ENCODE measurements around the gene FMNL2.

Gene FMNL2

DNA sequence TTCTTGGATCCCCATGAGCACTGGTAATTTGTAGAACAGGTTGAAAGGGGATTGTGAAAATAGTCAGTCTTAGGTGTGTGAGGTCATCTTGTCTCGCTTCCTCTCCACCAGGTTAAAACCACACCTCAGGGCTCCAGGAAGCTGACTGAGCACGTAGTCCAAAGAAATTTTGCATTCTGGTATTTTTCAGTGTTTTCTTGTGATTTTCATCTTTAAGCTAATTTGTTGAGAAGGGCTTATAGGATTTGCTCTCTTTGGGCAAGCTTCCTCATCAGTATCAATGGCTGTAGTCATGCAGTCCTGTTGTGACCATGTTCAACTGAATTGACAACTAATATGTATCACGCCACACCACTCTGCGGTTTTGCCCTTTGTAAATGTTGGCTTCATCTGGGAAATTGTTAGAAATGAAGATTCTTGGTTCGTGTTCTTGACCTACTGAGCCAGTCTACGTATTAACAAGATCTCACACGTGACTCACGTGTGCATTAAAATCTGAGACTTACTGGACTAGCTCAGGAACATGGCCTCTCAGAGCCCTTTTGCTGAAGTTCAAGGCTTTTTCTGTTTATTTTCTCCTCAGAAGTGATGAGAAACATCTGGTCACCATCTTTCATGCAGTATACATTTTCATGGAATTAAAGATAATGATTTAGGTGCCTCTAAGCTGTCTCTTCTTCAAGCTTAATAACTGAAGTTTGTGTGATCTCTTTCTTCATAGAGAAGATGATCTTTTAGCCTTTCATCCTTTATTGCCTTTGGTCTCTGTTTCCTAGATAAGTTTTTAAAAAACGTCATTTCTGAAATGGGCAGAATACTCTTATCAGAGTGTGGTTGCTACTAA is 32.8 kb downstream of the FMNL2 start:
- no peak overlapping the region for H3K4me3 ChIP-seq (ENCODE audit: low read depth in 1 of 2, low read length in 1 of 2)
- no peaks in the 10 kb centered on the region for H3K27me3 ChIP-seq
- H3K27ac ChIP-seq, result no peak overlapping the region
- TF ChIP-seq, protein P1, sequence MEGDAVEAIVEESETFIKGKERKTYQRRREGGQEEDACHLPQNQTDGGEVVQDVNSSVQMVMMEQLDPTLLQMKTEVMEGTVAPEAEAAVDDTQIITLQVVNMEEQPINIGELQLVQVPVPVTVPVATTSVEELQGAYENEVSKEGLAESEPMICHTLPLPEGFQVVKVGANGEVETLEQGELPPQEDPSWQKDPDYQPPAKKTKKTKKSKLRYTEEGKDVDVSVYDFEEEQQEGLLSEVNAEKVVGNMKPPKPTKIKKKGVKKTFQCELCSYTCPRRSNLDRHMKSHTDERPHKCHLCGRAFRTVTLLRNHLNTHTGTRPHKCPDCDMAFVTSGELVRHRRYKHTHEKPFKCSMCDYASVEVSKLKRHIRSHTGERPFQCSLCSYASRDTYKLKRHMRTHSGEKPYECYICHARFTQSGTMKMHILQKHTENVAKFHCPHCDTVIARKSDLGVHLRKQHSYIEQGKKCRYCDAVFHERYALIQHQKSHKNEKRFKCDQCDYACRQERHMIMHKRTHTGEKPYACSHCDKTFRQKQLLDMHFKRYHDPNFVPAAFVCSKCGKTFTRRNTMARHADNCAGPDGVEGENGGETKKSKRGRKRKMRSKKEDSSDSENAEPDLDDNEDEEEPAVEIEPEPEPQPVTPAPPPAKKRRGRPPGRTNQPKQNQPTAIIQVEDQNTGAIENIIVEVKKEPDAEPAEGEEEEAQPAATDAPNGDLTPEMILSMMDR (IDR thresholded peaks at IDR 0.05), result no peak
- no peaks in the 10 kb centered on the region for H3K36me3 ChIP-seq
- no peaks in the 10 kb centered on the region for H3K9me3 ChIP-seq
- H3K4me1 ChIP-seq (ENCODE audit: control insufficient read depth in 1 of 2, insufficient read depth in 1 of 2, low read depth in 1 of 2, low read length in 1 of 2), result no peaks in the 10 kb centered on the region

DNA sequence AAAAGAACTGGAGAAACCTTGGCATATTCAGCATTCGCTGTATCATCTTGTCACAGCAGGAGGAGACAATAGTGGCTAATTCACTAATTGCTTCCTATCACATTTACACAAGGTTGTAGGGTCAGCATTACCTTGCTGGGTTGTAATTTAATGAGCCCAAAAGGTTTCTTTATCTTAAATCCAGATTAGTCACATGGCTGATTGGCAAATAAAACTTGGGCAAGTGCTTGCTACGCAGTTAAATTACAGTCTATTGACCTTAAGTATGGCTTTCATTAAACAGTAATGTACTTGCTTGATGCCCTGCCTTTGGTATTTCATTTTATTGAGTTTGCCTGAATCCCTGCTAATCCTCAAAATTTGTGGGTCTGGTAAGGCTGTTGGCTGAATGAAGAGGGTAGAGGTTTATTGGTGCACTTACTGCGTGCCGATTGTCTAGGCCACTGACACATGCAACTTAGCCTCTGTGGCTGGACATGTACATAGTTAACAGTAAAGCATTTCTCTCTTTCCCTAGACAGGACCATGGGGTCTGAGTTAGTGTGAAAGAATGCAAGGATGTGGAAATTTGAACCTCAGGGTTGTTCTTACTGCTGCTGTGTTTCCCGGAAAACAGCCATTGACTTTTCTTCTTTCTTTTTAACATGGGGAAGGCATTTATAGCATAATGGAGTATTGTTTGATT is 34.3 kb downstream of the FMNL2 start:
- Histone ChIP-seq H3K27me3 (no peaks in the 10 kb centered on the region), H3K27ac (no peak overlapping the region), H3K36me3 (no peaks in the 10 kb centered on the region), H3K4me3 (ENCODE audit: low read depth in 1 of 2, low read length in 1 of 2) (no peak overlapping the region), H3K9me3 (no peaks in the 10 kb centered on the region), H3K4me1 (ENCODE audit: control insufficient read depth in 1 of 2, insufficient read depth in 1 of 2, low read depth in 1 of 2, low read length in 1 of 2) (no peaks in the 10 kb centered on the region)
- TF ChIP-seq, protein P1 (IDR thresholded peaks at IDR 0.05), result no peak

DNA sequence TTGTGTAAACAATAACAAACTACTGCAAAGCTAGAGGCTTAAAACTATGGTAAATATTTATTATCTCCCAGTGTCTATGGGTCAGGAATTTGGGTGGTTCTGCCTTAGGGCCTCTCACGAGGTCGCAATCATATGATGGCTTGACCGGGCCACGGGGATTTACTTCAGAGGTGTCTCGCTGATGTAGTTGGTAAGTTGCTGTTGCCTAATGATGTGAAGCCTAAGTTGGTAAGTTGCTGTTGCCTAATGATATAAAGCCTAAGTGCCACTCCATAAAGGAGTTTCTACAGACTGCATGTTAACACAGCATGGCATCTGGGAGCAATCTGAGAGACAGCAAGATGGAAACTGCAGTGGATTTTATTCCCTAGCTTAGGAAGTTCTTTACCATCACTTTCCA is 35.8 kb downstream of the FMNL2 start:
- no peak overlapping the region for H3K27ac ChIP-seq
- H3K27me3 ChIP-seq, result no peaks in the 10 kb centered on the region
- no peak overlapping the region for H3K4me3 ChIP-seq (ENCODE audit: low read depth in 1 of 2, low read length in 1 of 2)
- no peaks in the 10 kb centered on the region for H3K9me3 ChIP-seq
- H3K36me3 ChIP-seq, result no peaks in the 10 kb centered on the region
- TF ChIP-seq, protein P1 (IDR thresholded peaks at IDR 0.05), result no peak
- no peaks in the 10 kb centered on the region for H3K4me1 ChIP-seq (ENCODE audit: control insufficient read depth in 1 of 2, insufficient read depth in 1 of 2, low read depth in 1 of 2, low read length in 1 of 2)

DNA sequence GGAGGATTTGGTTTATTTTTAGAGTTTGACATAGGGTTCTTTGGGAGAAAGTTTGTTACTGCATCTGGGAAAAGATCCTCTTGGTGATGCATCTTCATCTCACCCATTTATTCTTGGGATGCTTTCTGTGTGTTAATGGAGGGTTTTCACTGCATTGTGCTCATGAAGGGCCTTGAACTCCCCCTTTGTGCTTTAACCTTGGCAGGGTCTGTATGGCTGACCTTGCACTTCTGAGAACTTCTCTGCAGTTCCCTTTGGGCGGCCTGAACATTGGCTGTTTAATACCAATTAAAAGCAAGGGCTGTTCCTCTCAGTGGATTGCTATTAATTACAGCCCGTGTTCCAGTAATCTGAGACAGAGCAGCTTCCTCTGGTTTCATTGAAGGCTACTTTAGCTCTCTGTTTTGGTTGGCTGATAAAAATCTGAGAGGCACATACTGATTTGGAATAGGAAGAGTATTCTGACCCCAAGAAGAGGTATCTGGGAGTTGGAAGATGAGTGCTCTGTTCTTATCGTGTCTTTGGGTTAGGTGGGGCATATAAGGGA is 37.5 kb downstream of the FMNL2 start:
- Histone ChIP-seq H3K27ac (no peak overlapping the region), H3K4me1 (ENCODE audit: control insufficient read depth in 1 of 2, insufficient read depth in 1 of 2, low read depth in 1 of 2, low read length in 1 of 2) (no peaks in the 10 kb centered on the region), H3K4me3 (ENCODE audit: low read depth in 1 of 2, low read length in 1 of 2) (no peak overlapping the region), H3K27me3 (no peaks in the 10 kb centered on the region), H3K36me3 (no peaks in the 10 kb centered on the region), H3K9me3 (no peaks in the 10 kb centered on the region)
- TF ChIP-seq, protein P1 (IDR thresholded peaks at IDR 0.05), result no peak

DNA sequence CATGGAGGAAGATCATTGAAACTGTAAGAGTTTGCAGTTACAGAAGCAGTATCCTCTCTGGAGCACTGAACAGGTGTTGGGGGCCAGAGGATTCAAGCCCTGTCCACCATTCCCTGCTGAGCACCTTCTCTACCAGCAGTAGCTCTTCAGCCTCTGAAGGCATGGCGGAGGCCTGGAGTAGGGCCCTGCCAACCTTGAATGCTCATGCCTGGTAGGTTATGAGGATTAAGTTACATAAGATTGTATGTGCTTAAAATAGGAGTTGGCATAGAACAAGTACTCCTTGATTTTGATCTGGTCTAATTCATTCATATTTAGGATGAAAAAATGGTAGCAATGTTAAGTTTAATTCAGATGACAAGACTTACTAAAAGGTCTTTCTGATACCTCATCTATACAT is 40.2 kb downstream of the FMNL2 start:
- TF ChIP-seq, protein P1 (IDR thresholded peaks at IDR 0.05), result no peak
- H3K4me1 ChIP-seq (ENCODE audit: control insufficient read depth in 1 of 2, insufficient read depth in 1 of 2, low read depth in 1 of 2, low read length in 1 of 2), result no peaks in the 10 kb centered on the region
- no peak overlapping the region for H3K4me3 ChIP-seq (ENCODE audit: low read depth in 1 of 2, low read length in 1 of 2)
- no peaks in the 10 kb centered on the region for H3K36me3 ChIP-seq
- H3K9me3 ChIP-seq, result no peaks in the 10 kb centered on the region
- H3K27ac ChIP-seq, result no peak overlapping the region
- H3K27me3 ChIP-seq, result no peaks in the 10 kb centered on the region

Data from neutrophil (primary cell).